Endothelial cell of umbilical vein (primary cell): ENCODE measurements around the gene AKAP13.

ENCODE experiments used
- EZH2 ChIP-seq: IDR thresholded peaks from 2 replicates; pipeline ENCODE4 v1.6.1; 2012; ENCODE audit warnings: borderline replicate concordance, low read depth, mild to moderate bottlenecking, moderate library complexity, low read length, inconsistent platforms; ENCODE audit not compliant: severe bottlenecking
- FOS ChIP-seq: IDR thresholded peaks from 2 replicates; pipeline ENCODE4 v1.6.1; 2011; ENCODE audit warnings: mild to moderate bottlenecking, low read length, moderate library complexity, borderline replicate concordance; ENCODE audit not compliant: insufficient read depth
- GATA2 ChIP-seq: IDR thresholded peaks from 2 replicates; pipeline ENCODE4 v1.7.0; 2011; ENCODE audit warnings: low read depth, mild to moderate bottlenecking, moderate library complexity, mixed read lengths, low read length; ENCODE audit not compliant: insufficient read length, insufficient read depth
- JUN ChIP-seq: IDR thresholded peaks from 2 replicates; pipeline ENCODE4 v1.6.1; 2011; ENCODE audit warnings: borderline replicate concordance, low read depth; ENCODE audit not compliant: insufficient read length, insufficient read depth
- MYC ChIP-seq: IDR thresholded peaks from one replicate; pipeline ENCODE4 v1.6.1; 2011; ENCODE audit warnings: mild to moderate bottlenecking, low read depth, low read length
- POLR2A ChIP-seq: IDR thresholded peaks from 2 replicates; pipeline ENCODE4 v1.6.1; 2012; ENCODE audit warnings: low read depth, mild to moderate bottlenecking, control low read depth, low read length
- POLR2AphosphoS5 ChIP-seq: IDR thresholded peaks from 2 replicates; pipeline ENCODE4 v1.6.1; 2012; ENCODE audit warnings: low read depth, mild to moderate bottlenecking, control low read depth, low read length, moderate library complexity; ENCODE audit not compliant: insufficient read depth
- TF ChIP-seq, protein P1 (sequence below), 2 donors: IDR thresholded peaks; 1 replicate in 1 of 2; 2 replicates in 1 of 2; pipeline ENCODE4 v1.5.1; 2011; ENCODE audit warnings: low read length in 2 of 2, mild to moderate bottlenecking in 2 of 2, moderate library complexity in 2 of 2, control low read depth in 1 of 2, inconsistent platforms in 1 of 2, low read depth in 1 of 2; ENCODE audit not compliant: insufficient read depth in 1 of 2; ENCODE audit errors: extremely low read depth in 1 of 2
- TF ChIP-seq, protein P2 (sequence below): IDR thresholded peaks from 2 replicates; pipeline ENCODE4 v1.6.1; 2011; ENCODE audit not compliant: insufficient read depth, insufficient read length

DNA sequence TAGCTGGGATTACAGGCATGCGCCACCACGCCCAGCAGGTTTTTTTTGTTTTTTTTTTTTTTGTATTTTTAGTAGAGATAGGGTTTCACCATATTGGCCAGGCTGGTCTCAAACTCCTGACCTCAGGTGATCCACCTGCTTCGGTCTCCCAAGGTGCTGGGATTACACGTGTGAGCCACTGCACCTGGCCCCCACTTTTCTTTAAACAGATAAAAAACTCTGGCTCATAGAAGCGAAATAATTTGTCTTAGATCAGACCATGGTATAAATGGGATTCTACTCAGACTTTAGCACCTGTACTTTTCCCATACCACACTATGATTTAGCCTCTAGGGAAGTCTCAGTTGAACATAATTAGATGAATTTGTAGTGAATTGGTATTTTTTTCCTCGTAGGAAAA, 182.4 kb downstream of the AKAP13 start:
- TF ChIP-seq, protein P1, sequence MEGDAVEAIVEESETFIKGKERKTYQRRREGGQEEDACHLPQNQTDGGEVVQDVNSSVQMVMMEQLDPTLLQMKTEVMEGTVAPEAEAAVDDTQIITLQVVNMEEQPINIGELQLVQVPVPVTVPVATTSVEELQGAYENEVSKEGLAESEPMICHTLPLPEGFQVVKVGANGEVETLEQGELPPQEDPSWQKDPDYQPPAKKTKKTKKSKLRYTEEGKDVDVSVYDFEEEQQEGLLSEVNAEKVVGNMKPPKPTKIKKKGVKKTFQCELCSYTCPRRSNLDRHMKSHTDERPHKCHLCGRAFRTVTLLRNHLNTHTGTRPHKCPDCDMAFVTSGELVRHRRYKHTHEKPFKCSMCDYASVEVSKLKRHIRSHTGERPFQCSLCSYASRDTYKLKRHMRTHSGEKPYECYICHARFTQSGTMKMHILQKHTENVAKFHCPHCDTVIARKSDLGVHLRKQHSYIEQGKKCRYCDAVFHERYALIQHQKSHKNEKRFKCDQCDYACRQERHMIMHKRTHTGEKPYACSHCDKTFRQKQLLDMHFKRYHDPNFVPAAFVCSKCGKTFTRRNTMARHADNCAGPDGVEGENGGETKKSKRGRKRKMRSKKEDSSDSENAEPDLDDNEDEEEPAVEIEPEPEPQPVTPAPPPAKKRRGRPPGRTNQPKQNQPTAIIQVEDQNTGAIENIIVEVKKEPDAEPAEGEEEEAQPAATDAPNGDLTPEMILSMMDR (IDR thresholded peaks at IDR 0.05; ENCODE audit: extremely low read depth in 1 of 2, insufficient read depth in 1 of 2, low read depth in 1 of 2, low read length in 2 of 2), result no peak
- TF ChIP-seq POLR2A (no peak), JUN (no peak), POLR2AphosphoS5 (no peak), EZH2 (no peak), GATA2 (no peak), FOS (no peak), MYC (no peak)
- TF ChIP-seq, protein P2, sequence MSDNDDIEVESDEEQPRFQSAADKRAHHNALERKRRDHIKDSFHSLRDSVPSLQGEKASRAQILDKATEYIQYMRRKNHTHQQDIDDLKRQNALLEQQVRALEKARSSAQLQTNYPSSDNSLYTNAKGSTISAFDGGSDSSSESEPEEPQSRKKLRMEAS, result no peak
